Amygdala (tissue), 56 donors: ENCODE results near the gene CST4.
"Not testable (repeated sequence)": the region's sequence is repeated elsewhere in the genome, so short reads cannot be mapped to it uniquely, and the experiment has no call there.

Experiments
- DNase-seq, 56 donors: peaks; one replicate each; lab custom pipeline; 2025; lab: John Stamatoyannopoulos, UW

Gene CST4

GRCh38 chr20:23663180-23663579, 25.7 kb downstream of the CST4 start:
- no peak for DNase-seq

DNA sequence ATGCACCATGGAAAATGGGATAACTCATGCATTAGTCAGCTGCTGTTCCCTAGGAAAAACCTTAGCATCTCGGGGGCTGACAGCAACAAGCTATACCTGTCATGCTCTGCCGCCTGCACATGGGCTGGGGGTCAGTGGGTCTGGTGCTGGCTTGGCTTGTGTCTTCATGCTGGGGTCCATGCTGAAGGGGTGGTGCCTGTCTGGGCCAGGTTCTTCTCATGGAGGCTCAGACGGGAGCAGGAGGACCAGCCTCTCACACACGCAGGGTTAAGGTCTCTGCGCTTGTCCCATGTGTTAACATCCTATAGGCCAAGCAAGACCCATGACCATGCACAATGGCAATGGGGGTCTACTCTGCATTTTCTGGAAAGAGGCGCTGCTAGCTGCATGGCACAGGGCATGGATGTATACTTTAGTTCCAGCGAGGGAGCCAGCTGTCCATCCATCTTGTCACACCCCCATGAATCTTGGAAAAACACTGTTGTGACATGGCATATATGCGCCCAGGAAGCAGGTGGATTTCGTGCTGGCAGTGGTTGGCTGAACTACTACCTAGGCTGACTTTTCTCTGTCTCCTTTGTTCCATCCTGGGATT, 26.5 kb downstream of the CST4 start:
- DNase-seq, result no peak

DNA sequence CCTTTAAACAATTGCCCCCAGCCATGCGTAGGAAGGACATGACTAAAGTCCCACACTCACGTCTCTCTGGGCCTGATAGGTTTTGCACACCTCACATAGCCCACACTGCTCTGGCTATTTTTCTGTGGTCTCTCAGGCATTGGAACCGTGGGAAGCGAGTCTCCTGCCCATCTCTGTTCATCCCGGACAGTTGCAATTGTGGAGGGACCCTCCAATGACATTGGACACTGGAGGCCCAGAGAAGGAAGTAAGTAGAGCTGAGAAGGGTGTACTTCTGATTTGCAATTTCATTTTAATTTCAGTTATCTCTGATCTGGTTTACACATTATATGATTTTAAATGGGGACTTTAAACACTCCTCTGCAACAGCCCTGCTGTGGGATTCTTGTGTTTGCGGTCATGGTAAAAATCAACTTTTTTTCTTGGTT, 27.8 kb downstream of the CST4 start:
- DNase-seq, result no peak

GRCh38 chr20:23659989-23660837, 28.6 kb downstream of the CST4 start:
- no peak for DNase-seq

GRCh38 chr20:23659610-23659988, 29.2 kb downstream of the CST4 start:
- DNase-seq, result not testable (repeated sequence)

DNA sequence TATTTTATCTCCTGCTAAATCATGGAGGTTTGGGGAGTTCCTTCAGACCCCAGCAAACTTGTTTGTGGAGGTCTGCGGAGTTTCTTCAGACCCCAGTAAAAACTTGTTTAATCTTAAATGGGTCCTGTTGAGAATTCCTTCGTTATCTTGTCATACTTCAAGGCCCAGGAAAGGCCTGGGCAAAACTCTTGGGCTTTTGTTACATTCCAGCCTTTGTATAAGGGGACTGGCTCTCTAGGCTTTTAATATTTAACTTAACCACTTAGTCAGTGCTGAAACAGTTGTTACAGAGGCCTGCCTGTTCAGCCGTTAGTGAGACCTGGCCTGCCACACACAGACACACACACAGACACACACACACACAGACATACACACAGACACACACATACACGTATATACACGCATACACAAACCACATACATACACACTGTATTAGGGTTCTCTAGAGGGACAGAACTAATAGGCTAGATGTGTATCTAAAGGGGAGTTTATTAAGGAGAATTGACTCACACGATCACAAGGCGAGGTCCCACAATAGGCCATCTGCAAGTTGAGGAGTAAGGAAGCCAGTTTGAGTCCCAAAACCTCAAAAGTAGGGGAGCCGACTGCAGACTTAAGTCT, 29.7 kb downstream of the CST4 start:
- no peak for DNase-seq

- DNase-seq, result no peak
Measured at GRCh38 chr20:23658336-23658735, 30.5 kb downstream of the CST4 start.

DNA sequence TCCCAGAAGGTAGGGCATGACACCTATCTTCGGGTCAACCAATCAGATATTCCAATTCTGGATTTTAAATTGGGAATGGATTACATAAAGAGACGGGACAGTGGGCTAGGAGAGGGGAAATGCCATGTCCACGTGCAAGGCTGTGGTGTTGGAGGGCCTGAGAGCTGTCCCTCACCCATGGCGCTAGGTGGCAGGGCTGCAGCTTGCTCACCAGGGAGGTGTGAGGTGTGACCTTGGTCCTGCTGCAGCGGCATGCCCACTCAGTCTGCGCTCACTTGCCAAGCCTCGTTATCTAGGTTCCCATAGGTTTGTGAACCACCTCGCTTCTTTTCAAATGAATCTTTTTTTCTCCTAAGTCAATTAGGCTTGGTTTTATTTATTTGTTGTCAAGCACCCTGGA, 31.6 kb downstream of the CST4 start:
- DNase-seq, result no peak

DNA sequence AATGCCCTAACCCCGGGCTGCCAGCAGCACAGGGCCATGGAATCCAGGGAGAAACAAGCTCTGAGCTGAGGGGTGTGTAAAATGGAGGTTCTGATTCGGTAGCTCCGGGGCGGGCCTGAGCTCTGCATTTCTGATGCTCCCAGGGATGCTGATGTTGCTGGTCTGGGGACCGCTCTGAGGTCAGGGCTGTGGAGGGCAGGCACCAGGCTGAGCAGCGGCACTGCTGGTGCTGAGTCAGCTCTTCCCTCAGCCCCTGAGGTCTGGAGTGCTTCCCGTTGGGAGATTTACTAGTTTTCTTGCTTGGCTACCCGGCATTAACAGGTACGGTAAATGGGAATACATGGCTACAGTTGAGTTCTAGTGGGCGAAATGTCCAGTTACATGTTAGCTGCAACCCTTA, 32.5 kb downstream of the CST4 start:
- peak in 4 of 56 donors; percentile 20 to 45 (median 44) for DNase-seq

DNA sequence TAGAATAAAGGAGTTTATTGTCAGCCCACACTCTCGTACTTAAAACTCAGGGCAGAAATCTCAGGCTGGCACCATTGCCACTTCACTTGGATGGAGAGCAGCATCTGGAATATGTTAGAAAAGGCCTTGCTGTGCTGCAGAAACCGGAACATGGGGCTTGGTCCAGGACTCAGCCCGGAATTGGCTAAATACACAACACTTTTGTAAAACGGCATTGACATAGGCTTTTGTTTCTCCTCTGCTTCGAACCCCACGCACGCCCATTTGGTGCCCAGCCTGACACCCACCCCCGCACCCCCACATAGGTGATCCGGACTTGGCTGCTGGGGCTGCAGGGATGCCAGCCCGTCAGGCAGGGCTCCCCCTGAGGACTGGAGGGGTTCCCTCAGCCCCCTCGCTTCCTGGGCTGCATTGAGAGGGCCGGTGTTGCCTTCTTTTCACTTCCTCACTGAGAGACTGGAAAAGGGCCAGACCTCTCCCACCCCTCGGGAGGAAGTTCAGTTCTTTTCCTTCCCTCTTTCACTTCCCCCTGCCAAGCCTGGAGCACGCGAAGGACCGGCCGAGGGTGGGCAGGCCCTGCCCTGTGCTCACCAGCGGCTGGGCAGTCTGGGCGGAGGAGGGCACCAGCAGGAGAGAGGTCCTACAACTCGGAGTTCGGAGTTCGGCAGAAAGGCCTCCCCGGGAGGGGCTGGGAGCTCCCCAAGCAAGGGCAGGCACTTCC, 33.2 kb downstream of the CST4 start:
- DNase-seq, result peak in 50 of 56 donors; percentile 53 to 94 (median 81)

GRCh38 chr20:23654717-23655116, 34.1 kb downstream of the CST4 start:
- peak in 1 of 56 donors; percentile 23 for DNase-seq

DNA sequence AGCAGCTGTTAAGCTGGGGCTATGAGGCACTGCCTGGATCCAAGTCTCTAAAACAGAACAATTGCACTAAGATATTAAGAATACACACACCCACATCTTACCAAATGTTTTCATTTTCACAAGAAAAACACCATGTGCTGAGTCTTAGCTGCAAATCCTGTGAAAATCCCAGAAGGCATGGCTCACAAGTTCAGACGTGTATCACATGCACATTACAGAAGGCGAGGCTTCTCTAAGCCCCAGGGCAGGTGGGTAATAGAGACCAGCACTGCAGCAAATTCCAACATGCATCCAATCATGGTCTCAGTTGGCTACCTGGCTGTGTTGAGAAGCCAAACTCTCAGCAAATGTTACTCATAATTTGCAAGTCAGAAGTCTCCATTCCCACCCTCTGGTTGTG, 34.8 kb downstream of the CST4 start:
- DNase-seq, result no peak

GRCh38 chr20:23653400-23653938, 35.4 kb downstream of the CST4 start:
- DNase-seq, result no peak

- no peak for DNase-seq
Measured at GRCh38 chr20:23652926-23653325, 35.9 kb downstream of the CST4 start.

GRCh38 chr20:23652371-23652770, 36.5 kb downstream of the CST4 start:
- no peak for DNase-seq

DNA sequence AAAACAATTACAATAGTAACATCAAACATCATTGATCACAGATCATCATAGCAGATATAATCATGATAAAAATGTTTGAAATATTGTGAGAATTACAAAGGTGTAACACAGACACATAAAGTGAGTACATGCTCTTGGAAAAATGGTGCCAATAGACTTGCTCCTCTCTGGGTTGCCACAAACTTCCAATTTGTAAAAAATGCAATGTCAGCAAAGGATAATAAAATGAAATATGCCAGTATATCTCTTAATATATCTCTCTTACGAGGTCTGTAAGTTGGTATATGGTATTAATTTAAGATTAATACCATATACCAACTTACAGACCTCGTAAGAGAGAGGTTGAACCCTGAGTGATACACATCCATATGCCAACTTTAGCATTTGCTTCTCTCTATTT, 37.7 kb downstream of the CST4 start:
- no peak for DNase-seq

- DNase-seq, result no peak
Measured at GRCh38 chr20:23649830-23650417, 38.9 kb downstream of the CST4 start.

- no peak for DNase-seq
Measured at GRCh38 chr20:23649242-23649641, 39.6 kb downstream of the CST4 start.

- DNase-seq, result no peak
Measured at GRCh38 chr20:23647346-23647745, 41.5 kb downstream of the CST4 start.

- DNase-seq, result no peak
Measured at GRCh38 chr20:23646106-23646873, 42.5 kb downstream of the CST4 start.
